Fibroblast of pulmonary artery (primary cell): Measurements from ENCODE around the gene CABCOCO1.

Experiments
- DNase-seq: peaks from one replicate; pipeline ENCODE4 v3.0.0-alpha.2; 2010; ENCODE audit warnings: low read depth
- H3K4me3 ChIP-seq: replicated peaks from 2 replicates; pipeline ENCODE4 v1.5.1; 2011; ENCODE audit warnings: low read depth, mild to moderate bottlenecking, control low read depth, low read length, moderate library complexity
- TF ChIP-seq, protein P1 (sequence below): IDR thresholded peaks from 2 replicates; pipeline ENCODE4 v1.5.1; 2011; ENCODE audit warnings: mild to moderate bottlenecking, control low read depth, low read length, inconsistent platforms; ENCODE audit errors: missing control alignments

The CABCOCO1 gene

DNA sequence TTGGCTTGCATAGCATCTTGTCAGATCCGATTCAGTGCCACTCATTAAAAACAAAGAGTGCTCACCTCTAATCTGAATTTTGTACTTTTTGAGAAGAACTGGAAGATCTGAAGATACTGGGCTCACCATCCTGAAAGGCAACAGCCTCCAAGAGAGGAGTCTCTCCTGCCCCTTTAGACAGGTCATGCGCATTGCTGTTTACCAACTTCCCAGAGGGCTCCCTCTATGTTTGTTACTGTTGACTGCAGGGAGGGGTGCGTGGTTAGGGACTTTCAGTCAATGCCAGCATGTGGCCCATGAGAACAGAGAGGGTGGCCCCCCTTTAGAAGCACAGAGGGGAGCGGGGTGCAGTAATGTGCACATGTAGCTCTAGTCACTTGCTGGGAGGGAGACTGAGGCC is 33.2 kb upstream of the CABCOCO1 start:
- H3K4me3 ChIP-seq: no peak overlapping the region
- DNase-seq: no peak
- TF ChIP-seq, protein P1, sequence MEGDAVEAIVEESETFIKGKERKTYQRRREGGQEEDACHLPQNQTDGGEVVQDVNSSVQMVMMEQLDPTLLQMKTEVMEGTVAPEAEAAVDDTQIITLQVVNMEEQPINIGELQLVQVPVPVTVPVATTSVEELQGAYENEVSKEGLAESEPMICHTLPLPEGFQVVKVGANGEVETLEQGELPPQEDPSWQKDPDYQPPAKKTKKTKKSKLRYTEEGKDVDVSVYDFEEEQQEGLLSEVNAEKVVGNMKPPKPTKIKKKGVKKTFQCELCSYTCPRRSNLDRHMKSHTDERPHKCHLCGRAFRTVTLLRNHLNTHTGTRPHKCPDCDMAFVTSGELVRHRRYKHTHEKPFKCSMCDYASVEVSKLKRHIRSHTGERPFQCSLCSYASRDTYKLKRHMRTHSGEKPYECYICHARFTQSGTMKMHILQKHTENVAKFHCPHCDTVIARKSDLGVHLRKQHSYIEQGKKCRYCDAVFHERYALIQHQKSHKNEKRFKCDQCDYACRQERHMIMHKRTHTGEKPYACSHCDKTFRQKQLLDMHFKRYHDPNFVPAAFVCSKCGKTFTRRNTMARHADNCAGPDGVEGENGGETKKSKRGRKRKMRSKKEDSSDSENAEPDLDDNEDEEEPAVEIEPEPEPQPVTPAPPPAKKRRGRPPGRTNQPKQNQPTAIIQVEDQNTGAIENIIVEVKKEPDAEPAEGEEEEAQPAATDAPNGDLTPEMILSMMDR: no peak

DNA sequence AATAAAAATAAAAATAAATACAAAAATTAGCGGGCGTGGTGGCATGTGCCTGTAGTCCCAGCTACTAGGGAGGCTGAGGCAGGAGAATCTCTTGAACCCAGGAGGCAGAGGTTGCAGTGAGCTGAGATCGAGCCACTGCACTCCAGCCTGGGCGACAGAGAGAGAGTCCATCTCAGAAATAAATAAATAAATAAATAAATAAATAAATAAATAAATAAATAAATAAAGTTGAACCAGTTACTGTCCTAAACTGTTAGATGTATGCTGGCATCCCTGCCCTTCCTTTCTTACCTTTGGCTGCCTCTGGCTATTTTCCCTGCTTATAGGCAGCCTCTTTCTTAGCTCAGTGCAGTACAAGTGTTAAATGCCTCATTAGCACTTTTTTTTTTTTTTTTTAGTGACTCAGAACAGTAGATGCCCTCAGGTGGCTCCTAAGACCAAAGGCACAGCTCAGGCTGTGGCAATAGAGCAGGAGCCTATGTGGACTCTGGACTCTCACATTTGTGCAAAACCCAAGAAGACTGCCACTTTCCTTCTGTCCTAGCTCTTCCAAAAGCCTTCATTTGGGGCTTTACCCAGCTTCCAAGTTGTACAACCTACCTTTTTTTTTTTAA is 30.6 kb upstream of the CABCOCO1 start:
- DNase-seq: no peak
- no peak overlapping the region for H3K4me3 ChIP-seq
- TF ChIP-seq, protein P1: no peak

DNA sequence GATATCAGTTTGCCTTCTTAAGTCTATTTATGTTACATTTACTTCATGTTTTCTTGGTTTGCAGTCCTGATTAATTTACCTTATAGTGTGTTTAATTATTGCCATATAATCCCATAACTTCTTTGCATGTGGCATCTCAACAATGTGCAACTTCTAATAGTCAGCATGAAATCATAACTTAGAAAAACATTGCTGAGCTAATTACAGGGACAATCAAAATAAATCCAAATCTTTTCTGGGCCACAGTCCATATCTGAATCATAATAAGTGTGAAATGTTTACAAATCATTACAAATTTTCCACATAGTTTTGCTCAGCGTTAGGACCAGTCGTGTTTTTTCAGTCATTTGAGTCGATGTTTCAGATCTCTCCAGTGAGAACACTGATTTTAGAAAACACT is 29.1 kb upstream of the CABCOCO1 start:
- peak; percentile 29 for DNase-seq

DNA sequence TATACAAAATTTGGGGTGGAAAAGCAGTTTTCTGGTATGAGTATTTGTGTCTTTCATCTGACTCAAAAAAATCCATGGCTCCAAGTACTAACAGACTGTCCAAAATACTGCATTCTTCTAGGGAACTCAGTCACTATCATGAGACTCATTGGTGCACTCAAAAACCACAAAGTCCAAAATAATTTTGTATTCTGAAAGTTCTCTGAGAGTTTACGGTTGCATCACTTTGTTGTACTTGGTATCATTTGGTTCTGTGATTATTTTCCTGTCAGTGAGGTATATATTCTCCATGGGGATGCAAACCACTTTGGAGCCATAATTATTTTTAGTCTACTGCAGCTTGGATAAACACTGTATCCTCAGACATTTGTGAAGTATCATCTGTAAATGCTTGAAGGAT is 28.0 kb upstream of the CABCOCO1 start:
- DNase-seq: peak; percentile 30
- H3K4me3 ChIP-seq: no peak overlapping the region
- TF ChIP-seq, protein P1: no peak

More for the DNA sequence above, 29.1 kb upstream of the CABCOCO1 start:
- H3K4me3 ChIP-seq: no peak overlapping the region
- TF ChIP-seq, protein P1: no peak

DNA sequence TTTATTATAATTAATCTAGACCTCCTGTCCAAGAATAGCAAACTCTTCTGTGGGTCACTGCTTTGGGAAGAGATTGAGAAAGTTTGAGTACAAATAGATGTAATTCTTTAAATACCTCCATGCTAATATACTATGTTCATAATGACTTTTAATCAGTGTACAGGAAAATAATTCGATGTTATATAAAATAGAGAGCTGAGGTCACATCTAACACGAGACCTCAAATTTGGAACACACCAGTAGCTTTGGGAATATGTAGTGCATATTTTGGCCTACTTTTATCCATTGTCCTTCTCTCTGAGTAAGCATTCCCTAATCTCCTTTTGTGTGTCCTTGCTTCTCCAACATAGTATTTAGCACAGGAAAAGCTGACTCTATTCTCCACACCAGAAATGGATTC is 27.3 kb upstream of the CABCOCO1 start:
- TF ChIP-seq, protein P1: no peak

DNA sequence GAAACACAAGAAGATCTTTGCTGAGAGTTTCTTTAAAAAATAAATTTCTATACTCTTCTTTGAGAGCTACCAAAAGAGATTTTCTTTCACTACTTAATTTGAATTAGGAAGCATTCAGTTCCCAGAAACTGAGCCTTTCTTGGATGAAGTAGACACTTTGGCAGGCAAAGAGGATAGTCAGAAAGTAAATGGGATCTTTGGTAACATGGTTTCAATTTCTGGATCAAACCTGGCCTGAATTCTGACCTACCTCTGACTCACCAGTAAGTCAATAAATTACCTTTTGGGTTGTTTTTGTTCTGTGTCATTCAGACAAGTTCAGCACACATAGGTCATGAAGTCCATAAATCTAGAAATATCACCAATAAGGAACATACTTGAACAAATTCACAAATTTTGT is 26.8 kb upstream of the CABCOCO1 start:
- DNase-seq: no peak
- H3K4me3 ChIP-seq: no peak overlapping the region
- TF ChIP-seq, protein P1: no peak

More for the DNA sequence above, 27.3 kb upstream of the CABCOCO1 start:
- no peak overlapping the region for H3K4me3 ChIP-seq
- peak; percentile 40 for DNase-seq

DNA sequence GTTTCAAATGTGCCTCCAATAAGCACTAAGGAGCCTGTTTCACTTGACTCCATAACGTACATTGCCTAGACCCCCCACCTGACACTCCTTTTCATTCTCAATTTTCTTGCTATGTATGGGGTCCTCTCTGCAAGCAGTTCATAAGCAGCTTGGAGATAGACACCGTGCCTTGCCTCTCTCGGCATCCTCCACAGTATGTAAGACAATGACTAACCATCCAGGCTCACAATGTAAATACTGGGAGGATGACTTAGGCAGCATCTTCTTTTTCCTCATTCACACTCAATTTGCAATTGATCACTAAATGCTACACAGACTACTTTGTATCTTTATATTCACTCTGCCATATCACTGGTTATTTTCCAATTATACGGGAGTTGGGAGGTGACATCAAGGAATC is 22.8 kb upstream of the CABCOCO1 start:
- no peak overlapping the region for H3K4me3 ChIP-seq
- TF ChIP-seq, protein P1: no peak
- no peak for DNase-seq
